ENCODE data around the gene PCCA. TPM values are rescaled to one million over a fixed set of nuclear protein-coding genes. Genes with fewer than 3 reads are reported as not detected.
"Not testable (repeated sequence)": the region's sequence is repeated elsewhere in the genome, so short reads cannot be mapped to it uniquely, and the experiment has no call there.

Gene PCCA
- total RNA-seq, 2 donors from 2014 or later = 10.9 to 12.6 TPM

DNA sequence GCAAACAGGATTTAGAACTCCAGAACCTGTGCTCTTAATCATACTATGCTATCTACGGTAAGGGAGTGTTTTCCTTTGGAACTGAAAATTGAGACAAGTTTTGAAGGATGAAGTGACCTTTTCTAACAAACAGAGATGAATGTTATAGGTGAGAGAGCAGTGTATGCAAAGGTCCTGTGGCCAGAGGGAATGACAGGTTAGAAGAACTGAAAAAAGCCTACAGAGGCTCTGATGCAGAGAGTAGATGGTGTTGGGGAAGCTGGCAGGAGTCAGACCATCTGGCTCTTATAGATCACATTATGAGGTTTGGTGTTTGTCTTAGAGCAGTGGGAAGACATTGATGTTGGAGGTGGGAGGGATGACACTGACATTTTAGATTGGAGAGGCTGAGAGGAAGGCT lies 2.0 kb downstream of the PCCA start:
- DNase-seq (ENCODE audit: low spot score in 2 of 2) (no peak), ATAC-seq (no peak)
- H3K36me3 Mint-ChIP-seq = peaks cover 6 to 7% of the 10 kb centered on the region in 2 donors
- H3K9me3 Mint-ChIP-seq = peaks cover 0 to 7% of the 10 kb centered on the region in 2 donors
- H3K27ac Mint-ChIP-seq = no peak overlapping the region

DNA sequence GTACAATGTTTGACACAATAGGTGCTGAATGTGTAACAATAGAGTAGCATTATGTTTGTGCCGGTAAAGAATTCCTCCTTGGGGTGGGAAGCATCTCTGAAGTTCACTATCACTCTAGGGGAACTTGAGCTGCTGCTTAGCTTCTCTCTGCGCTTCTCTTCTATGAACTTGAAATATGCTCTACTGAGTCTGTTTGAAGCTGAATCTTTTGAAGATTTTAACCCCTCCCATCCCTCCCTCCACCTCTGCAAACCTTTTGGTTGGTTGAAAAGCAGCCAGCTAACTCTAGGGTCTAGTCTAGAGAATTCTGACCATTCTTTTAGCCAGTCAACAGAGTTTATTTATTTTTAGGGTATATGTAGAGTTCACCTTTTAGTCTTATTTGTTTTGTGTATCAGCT lies 2.5 kb downstream of the PCCA start:
- Mint-ChIP-seq H3K9me3 (peaks cover 0 to 7% of the 10 kb centered on the region in 2 donors), H3K27ac (no peak overlapping the region), H3K36me3 (peaks cover 7 to 9% of the 10 kb centered on the region in 2 donors)
- no peak for DNase-seq (ENCODE audit: low spot score in 2 of 2)
- no peak for ATAC-seq

DNA sequence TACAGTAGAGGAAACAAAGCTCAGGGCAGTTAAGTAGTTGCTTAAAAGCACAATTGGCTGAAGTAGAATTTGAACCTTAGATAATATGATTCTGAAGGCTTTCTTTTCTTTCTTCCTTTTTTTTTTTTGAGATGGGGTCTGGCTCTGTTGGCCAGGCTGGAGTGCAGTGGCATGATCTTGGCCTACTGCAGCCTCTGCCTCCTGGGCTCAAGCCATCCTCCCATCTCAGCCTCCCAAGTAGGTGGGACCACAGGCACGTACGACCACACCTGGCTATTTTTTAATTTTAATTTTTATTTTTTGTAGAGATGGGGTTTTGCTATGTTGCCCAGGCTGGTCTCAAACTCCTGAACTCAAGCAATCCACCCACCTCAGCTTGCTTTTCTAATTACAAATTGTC lies 3.4 kb downstream of the PCCA start:
- DNase-seq (ENCODE audit: low spot score in 2 of 2); ATAC-seq; H3K9me3 Mint-ChIP-seq; H3K27ac Mint-ChIP-seq: not testable (repeated sequence)
- peaks cover 13 to 14% of the 10 kb centered on the region in 2 donors for H3K36me3 Mint-ChIP-seq

DNA sequence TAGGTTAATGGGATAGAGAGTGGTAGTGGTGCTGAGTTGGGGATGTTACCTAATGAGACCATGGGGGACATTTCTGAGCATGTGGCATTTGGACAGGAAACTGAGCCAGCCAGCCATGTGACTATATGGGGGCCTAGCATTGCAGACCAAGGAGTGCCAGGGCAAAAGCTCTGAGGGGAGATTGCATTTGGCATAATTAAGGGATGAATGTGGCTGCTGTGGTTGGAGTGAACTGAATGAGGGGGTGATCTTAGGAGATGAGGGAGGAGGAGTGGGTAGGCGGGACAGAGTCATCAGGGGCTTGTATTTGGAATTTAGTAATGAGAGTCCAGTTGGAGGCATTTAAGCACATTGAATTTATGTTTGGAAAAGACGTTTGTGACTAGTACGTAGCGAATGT lies 6.6 kb downstream of the PCCA start:
- H3K36me3 Mint-ChIP-seq = peaks cover 13 to 14% of the 10 kb centered on the region in 2 donors
- DNase-seq (ENCODE audit: low spot score in 2 of 2) = no peak
- H3K27ac Mint-ChIP-seq = no peak overlapping the region
- H3K9me3 Mint-ChIP-seq = peaks cover 0 to 7% of the 10 kb centered on the region in 2 donors
- no peak for ATAC-seq

DNA sequence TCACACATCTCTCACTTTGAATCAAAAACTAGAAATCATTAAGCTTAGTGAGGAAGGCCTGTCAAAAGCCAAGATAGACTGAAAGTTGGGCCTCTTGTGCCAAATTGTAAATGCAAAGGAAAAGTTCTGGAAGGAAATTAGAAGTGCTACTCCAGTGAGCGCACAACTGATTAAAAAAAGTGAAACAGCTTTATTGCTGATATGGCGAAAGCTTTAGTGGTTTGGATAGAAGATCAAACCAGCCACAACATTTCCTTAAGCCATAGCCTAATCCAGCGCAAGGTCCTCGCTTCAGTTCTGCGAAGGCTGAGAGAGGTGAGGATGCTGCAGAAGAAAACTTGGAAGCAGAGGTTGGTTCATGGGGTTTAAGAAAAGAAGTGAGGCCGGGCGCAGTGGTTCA lies 7.6 kb downstream of the PCCA start:
- ATAC-seq (no peak), DNase-seq (ENCODE audit: low spot score in 2 of 2) (no peak)
- H3K27ac Mint-ChIP-seq = no peak overlapping the region
- peaks cover 13 to 14% of the 10 kb centered on the region in 2 donors for H3K36me3 Mint-ChIP-seq
- H3K9me3 Mint-ChIP-seq = peaks cover 0 to 7% of the 10 kb centered on the region in 2 donors

DNA sequence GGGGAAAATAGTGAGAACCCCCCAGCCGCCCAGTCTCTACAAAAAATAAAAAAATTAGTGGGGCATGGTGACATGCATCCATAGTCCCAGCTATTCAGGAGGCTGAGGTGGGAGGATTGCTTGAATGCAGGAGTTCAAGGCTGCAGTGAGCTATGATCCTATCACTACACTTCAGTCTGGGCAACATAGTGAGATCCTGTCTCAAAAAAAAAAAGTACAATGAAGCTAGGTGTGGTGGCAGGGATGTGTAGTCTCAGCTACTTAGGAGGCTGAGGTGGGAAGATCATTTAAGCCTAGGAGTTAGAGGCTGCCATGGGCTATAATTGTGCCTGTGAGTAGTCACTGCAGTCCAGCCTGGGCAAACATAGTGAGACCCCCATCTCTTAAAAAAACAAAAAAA lies 8.9 kb downstream of the PCCA start:
- no peak for ATAC-seq
- Mint-ChIP-seq H3K9me3 (peaks cover 0 to 7% of the 10 kb centered on the region in 2 donors), H3K36me3 (peaks cover 13 to 14% of the 10 kb centered on the region in 2 donors), H3K27ac (no peak overlapping the region)
- no peak for DNase-seq (ENCODE audit: low spot score in 2 of 2)

DNA sequence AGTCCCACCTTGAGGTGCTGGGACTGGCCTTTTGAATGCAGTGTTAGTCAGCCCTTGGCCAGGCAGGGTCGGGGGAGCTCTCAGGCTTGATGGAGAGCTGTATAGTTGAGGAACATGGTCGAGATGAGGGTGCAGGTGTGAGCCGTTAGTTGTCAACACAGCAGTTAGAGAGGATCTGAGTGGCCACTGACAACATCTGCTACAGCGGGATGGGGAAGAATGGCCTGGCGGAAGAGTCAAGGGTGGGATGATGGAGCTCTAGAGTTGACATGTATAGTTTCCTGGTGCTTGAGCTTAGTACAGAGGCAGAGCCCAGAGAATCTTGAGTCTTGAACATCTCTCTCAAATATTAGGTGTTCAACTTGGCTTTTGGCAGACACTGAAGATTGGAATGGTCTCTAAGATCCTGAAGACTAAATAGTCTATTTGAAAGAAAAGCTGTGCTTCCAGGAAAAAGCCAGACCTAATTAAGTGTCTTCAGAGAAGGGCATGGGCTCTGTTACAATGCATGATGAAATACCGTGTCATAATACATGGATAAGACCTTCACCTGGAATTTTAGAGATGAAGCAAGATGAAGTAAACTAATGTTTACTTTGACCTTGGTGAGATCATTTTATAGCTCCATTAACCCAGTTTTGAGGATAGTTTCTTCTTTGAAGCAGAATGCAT lies 9.7 kb downstream of the PCCA start:
- no peak for ATAC-seq
- H3K9me3 Mint-ChIP-seq = peaks cover 0 to 7% of the 10 kb centered on the region in 2 donors

DNA sequence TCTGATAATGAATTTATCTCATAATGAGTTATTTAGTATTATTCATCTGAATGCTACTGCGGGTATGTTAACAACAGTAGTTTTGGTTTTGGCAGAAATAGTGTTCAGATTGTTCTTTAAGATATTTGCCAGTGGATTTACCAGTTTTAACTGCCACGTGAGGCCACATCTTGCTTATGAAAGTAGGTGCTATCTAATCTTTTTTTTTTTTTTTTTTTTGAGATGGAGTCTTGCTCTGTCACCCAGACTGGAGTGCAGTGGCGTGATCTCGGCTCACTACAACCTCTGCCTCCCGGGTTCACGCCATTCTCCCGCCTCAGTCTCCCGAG lies 10.2 kb downstream of the PCCA start:
- peaks cover 18 to 19% of the 10 kb centered on the region in 2 donors for H3K36me3 Mint-ChIP-seq
- not testable (repeated sequence) for DNase-seq (ENCODE audit: low spot score in 2 of 2); H3K27ac Mint-ChIP-seq; ATAC-seq; H3K9me3 Mint-ChIP-seq

More for the DNA sequence above, 9.7 kb downstream of the PCCA start:
- Mint-ChIP-seq H3K36me3 (peaks cover 13 to 14% of the 10 kb centered on the region in 2 donors), H3K27ac (no peak overlapping the region)
- DNase-seq (ENCODE audit: low spot score in 2 of 2) = no peak

DNA sequence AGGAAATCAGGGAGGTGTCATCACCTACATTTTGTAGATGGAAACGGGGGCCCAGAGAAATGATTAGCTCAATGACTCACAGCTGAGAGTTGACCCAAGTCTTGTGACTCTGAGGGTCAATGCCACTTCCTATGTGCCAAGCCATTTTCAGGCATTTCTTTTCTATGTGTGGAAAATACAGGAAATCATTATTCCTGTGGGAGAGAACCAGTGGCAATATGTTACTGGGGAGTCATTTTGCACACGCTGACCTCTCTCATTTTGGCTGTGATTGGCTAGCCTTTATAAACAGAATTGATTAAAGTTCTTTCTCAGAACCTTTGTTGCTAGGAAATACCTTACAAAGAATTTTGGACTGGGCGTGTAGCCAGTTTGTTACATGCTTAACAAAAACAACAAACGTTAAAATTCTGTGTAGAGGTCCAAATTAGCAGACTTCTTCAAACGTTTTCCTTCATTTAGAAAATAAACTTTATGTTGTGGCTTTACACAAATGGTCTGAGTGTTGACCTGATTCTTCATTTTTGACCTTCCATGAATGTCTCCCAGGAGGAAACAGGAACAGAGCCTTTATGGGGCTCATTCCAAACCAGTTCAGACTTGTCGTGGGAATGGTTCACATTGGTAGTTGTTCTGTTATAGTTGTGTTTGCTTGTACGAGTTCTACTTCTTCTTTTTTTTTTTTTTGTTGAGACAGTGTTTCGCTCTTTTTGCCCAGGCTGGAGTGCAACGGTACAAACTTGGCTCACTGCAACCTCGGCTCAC lies 11.4 kb downstream of the PCCA start:
- Mint-ChIP-seq H3K9me3 (peaks cover 0 to 2% of the 10 kb centered on the region in 2 donors), H3K27ac (no peak overlapping the region), H3K36me3 (peaks cover 15 to 18% of the 10 kb centered on the region in 2 donors)
- DNase-seq (ENCODE audit: low spot score in 2 of 2) = no peak
- ATAC-seq = no peak

DNA sequence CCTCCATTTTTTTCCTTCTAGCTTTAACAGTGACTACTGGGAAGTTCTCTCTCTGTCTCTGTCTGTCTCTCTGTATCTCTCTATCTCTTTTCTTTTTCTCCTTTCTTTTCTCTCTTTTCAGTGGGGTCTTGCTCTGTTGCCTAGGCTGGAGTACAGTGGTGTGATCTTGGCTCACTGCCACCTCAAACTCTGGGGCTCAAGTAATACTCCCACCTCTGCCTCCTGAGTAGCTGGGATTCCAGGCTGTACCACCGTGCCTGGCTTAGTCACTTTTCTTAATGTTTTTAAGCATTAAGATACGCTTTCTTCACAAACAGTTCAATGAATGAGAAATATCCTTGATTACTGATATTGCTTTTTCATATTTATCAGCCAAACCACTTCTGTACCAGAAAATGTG lies 13.1 kb downstream of the PCCA start:
- ATAC-seq (no peak), DNase-seq (ENCODE audit: low spot score in 2 of 2) (no peak)
- Mint-ChIP-seq H3K36me3 (peaks cover 8 to 10% of the 10 kb centered on the region in 2 donors), H3K27ac (no peak overlapping the region), H3K9me3 (no peaks in the 10 kb centered on the region)

DNA sequence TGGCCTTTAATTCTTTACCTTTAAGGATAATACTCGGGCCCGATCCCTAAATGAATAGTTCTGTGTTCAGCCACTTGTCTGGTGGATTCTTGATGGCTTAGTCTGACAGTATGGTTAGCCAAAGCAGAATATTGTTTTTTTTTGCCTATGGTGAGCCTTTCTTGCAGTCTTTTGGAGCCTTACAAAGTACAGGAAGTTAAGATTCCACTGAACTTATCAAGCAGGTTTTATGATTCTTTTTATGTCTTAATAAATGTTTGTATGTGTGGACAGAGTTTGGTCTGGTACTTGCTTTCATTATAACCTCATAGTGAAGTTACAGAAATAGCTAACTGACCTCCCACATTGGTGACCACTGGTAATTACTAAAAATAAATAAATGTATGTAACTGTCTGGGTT lies 17.1 kb downstream of the PCCA start:
- Mint-ChIP-seq H3K27ac (no peak overlapping the region), H3K9me3 (no peaks in the 10 kb centered on the region), H3K36me3 (peaks cover 8 to 10% of the 10 kb centered on the region in 2 donors)
- DNase-seq (ENCODE audit: low spot score in 2 of 2) (no peak), ATAC-seq (no peak)

DNA sequence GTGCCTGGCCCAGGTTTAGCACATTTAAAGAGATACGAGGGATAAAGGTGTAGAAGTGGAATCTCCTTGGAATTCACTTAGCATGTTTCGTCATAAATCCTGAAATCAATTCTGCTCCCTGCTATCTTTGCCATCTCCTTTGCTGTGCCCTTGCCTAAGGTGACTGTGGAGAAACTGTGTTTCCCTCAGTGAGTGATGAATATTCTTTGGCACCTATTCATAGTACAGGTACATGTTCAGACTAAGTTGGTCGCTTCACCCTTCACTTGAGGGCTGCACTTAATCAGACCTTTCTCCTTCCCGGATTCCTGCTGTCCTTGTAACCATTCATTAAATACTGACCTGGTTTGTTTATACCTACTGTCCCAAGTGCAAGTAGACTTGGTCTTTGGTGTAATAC lies 17.8 kb downstream of the PCCA start:
- peaks cover 8 to 10% of the 10 kb centered on the region in 2 donors for H3K36me3 Mint-ChIP-seq
- no peaks in the 10 kb centered on the region for H3K9me3 Mint-ChIP-seq
- DNase-seq (ENCODE audit: low spot score in 2 of 2) (no peak), ATAC-seq (no peak)
- H3K27ac Mint-ChIP-seq = no peak overlapping the region

DNA sequence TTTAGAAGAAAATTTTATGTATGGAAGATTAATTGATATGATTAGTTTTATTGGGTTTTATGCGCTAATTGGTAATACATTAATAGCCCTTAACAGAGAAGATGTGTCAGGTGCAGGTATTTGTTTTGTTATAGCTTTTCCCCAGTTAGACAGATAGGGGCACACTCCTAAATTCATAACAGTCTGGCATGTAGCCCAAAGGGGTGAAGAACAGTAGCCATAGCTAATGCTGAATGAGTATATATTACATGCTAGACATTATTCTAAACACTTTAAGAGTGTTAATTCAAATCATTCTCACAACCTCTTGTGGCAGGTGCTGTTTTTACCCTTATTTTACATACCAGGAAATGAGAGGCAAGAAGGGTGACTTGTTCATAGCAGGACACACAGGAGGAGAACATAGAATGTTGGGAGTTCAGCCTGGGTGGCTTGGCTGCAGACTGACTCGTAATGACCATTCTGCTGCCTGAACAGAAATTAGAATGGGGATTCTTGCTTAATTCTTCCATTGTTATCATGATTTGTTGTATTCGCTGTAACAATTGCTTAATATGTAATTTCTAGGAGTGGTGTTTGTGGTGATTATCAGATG lies 20.1 kb downstream of the PCCA start:
- no peak for ATAC-seq
- H3K36me3 Mint-ChIP-seq = peaks cover 3 to 8% of the 10 kb centered on the region in 2 donors
- DNase-seq (ENCODE audit: low spot score in 2 of 2) = no peak
- no peak overlapping the region for H3K27ac Mint-ChIP-seq
- no peaks in the 10 kb centered on the region for H3K9me3 Mint-ChIP-seq

DNA sequence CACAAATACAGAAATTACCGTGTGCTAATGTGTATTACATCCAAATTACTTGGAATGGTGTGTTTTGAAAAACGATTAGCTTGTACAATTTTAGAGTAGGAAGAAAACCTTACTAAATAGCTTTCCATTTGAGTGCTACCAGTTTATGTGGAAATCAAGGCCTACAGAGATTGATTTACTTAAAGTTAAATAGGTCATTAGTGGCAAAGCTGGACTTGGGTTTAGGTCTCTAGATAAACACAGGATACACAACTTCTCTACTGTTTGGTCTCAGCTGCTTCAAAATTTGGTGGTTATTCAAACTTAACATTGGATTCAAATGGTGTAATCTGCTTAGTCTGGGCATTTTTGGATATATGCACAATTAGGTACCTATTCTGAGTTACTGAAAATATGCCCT lies 21.4 kb downstream of the PCCA start:
- Mint-ChIP-seq H3K27ac (no peak overlapping the region), H3K9me3 (no peaks in the 10 kb centered on the region), H3K36me3 (peaks cover 0 to 5% of the 10 kb centered on the region in 2 donors)
- DNase-seq (ENCODE audit: low spot score in 2 of 2) (no peak), ATAC-seq (no peak)

DNA sequence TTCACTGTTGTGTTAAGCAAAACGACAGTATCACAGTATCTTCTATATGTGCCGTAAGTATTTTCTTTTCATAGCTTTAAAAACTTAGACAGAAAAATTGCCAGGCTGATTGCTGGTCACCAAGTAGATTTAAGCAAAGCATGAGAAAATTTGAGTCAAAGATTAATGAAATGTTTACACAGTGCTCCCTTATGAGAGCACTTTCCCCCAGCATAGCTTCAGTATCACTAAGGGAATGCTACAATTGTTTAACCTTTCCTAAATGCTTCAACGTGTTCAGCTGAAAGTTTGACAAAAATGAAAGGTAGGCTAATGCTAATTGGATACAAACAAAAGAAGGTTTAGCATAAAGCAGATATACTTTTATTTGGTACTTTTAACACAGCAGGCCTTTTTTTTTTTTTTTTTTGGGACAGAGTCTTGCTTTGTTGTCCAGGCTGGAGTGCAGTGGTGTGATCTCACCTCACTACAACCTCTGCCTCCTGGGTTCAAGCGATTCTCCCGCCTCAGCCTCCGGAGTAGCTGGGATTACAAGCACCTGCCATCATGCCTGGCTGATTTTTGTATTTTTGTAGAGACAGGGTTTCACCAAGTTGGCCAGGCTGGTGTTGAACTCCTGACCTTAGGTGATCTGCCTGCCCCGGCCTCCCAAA lies 23.4 kb downstream of the PCCA start:
- DNase-seq (ENCODE audit: low spot score in 2 of 2) (no peak), ATAC-seq (no peak)
- Mint-ChIP-seq H3K9me3 (no peaks in the 10 kb centered on the region), H3K36me3 (peaks cover 0 to 5% of the 10 kb centered on the region in 2 donors), H3K27ac (no peak overlapping the region)

DNA sequence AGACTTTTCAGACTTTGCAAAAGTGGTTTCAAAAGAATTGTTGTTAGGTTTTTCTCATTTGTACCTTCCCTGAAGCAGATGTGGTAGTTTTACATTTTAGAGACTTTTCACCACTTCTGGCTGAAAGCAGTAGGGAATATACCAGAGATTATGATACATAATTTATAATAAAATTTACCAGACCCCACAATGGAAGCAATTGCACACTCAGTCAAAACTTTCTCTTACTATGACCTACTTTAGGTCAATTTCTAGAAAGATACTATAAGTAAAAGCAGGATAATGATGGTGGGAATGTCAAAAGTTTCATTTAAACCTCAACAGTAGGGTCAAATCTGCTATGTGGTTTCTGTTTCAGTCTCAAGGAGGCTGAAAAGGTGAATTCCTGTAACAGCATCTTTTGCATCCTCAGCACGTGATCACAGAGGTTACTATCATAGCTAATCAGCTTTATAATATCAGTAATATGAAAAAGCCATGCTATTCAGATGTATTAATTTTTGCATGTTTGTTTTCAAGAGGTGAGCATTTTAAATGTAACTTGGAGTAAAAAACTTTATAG lies 26.9 kb downstream of the PCCA start:
- ATAC-seq (peak; percentile 58 to 60), DNase-seq (ENCODE audit: low spot score in 2 of 2) (no peak)
- Mint-ChIP-seq H3K36me3 (peaks cover 5 to 19% of the 10 kb centered on the region in 2 donors), H3K9me3 (peaks cover 0 to 4% of the 10 kb centered on the region in 2 donors), H3K27ac (no peak overlapping the region)

DNA sequence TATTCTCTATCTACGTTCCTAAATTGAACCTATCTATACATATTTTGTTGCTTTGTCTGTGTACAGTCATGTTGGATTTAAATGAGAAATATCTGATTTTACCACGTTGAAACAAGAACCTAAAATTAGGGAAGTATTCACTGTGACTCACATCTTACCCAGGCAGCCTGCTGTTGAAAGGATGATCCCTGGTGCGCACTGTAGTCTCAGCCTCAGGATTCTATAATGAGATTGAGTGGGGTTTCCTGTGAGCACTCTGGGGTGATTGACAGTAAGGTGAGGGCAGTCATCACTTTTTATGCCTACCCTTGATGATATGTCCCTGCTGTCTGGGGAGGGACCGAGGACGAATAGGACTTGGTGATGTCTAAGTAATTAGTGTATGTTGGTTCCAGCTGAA lies 35.4 kb downstream of the PCCA start:
- Mint-ChIP-seq H3K36me3 (peaks cover 19 to 26% of the 10 kb centered on the region in 2 donors), H3K9me3 (peaks cover 8 to 12% of the 10 kb centered on the region in 2 donors), H3K27ac (no peak overlapping the region)
- no peak for DNase-seq (ENCODE audit: low spot score in 2 of 2)
- ATAC-seq = no peak
